HFFc6 (cell line): Measurements from ENCODE around the gene TAL1. TPM values are rescaled to one million over a fixed set of nuclear protein-coding genes. Genes with fewer than 3 reads are reported as not detected.

Experiments used
- DNase-seq: peaks from one replicate; pipeline ENCODE4 v3.0.0-alpha.2; 2018
- H3K27ac Mint-ChIP-seq: 2 replicates; pipeline ENCODE4 v1.8.0; 2020; ENCODE audit warnings: mild to moderate bottlenecking, mixed read lengths
- H3K27me3 Mint-ChIP-seq: 2 replicates; pipeline ENCODE4 v1.8.0; 2021; ENCODE audit warnings: mild to moderate bottlenecking, moderate library complexity, mixed read lengths; ENCODE audit not compliant: insufficient read depth
- H3K36me3 Mint-ChIP-seq: 2 replicates; pipeline ENCODE4 v1.8.0; 2021; ENCODE audit warnings: low read depth, mixed read lengths
- H3K4me1 Mint-ChIP-seq: 2 replicates; pipeline ENCODE4 v1.8.0; 2020; ENCODE audit warnings: low read depth, mixed read lengths
- H3K4me3 Mint-ChIP-seq: 2 replicates; pipeline ENCODE4 v1.8.0; 2020; ENCODE audit warnings: mild to moderate bottlenecking, moderate library complexity, mixed read lengths
- H3K9me3 Mint-ChIP-seq: 2 replicates; pipeline ENCODE4 v1.8.0; 2020; ENCODE audit warnings: mild to moderate bottlenecking, mixed read lengths
- total RNA-seq, 6 experiments: library from RNA; stranded (reverse); fragmentation: NEBNext Ultra II Directional; extraction: Animal tissue kit (Norgen Biotek cat#: 25700); gene quantifications; 2 replicates in 1 of 6; 3 replicates in 5 of 6; pipeline ENCODE4 v1.2.3, GENCODE V29; 2021
- TF ChIP-seq, protein P1 (sequence below): fragments of 200-600 bp; sonication (generic); IDR thresholded peaks from 2 replicates; pipeline ENCODE4 v1.5.0; 2021; ENCODE audit warnings: antibody characterized with exemption, mild to moderate bottlenecking

The TAL1 gene
- total RNA-seq, 6 experiments from 2014 or later, result not detected

DNA sequence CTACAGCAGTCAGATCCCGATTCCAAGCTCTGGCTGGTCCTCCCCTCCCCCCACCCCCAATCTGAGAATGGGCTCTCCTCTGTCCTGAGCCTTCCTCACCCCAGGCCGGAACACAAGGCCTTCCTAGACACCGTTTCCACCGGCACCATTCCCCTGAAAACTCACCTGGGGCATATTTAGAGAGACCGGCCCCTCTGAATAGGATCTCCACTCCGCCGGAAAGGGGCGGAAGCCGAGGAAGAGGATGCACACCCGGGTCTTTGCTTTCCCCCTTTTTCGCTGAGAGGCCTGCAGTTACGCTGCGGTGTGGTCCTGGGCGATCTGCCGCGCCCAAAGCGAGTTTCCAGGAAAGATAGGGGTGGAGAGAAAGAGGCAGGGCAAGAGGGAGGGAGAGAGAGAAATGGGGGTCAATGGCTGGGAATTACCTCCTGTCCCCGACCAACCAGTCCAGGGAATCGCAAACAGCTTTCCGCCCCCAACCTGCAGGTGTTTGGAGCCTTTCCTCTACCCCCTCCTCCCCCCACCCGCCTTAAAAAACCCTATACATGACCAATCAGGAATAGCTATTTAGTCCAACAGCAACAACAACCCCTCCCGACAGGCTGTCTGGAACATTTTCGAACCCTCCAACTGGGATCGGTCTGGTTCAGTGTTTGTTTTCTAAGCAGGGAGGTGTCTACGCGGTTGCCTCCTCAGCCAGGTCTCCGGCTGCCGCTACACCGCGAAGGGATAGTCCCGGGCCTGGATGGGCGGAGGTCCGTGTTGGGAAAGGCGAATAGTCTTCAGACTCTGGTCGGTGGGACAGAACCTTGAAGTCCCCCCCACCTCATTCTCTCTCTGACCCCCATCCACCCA lies 2.8 kb downstream of the TAL1 start:
- Mint-ChIP-seq H3K36me3 (peaks cover 5% of the 10 kb centered on the region; the same call in 1 of the 2 replicates), H3K27me3 (peaks cover 78% of the 10 kb centered on the region), H3K4me1 (peaks cover 6% of the 10 kb centered on the region), H3K9me3 (peaks cover 7% of the 10 kb centered on the region; the same call in 1 of the 2 replicates), H3K27ac (no peak overlapping the region), H3K4me3 (no peak overlapping the region)
- TF ChIP-seq, protein P1, sequence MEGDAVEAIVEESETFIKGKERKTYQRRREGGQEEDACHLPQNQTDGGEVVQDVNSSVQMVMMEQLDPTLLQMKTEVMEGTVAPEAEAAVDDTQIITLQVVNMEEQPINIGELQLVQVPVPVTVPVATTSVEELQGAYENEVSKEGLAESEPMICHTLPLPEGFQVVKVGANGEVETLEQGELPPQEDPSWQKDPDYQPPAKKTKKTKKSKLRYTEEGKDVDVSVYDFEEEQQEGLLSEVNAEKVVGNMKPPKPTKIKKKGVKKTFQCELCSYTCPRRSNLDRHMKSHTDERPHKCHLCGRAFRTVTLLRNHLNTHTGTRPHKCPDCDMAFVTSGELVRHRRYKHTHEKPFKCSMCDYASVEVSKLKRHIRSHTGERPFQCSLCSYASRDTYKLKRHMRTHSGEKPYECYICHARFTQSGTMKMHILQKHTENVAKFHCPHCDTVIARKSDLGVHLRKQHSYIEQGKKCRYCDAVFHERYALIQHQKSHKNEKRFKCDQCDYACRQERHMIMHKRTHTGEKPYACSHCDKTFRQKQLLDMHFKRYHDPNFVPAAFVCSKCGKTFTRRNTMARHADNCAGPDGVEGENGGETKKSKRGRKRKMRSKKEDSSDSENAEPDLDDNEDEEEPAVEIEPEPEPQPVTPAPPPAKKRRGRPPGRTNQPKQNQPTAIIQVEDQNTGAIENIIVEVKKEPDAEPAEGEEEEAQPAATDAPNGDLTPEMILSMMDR, result no peak
- no peak for DNase-seq

DNA sequence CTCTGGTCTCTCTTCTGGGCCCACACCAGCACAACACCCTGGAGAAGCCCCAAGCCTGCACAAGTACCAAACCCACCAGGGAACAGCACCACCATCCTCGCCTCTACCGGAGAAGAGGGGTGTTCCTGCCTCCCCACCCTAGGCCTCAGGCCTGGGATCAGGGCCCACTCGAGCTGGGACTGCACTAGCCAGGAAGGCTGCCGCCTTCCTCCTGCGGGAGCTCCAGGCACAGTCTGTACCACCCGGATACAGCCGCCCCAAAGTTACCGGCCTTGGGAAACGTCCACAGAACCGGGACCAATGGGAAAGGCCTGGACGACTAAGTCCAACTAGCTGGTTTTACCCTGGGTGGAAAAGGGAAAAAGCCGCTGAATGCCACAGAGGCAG lies 3.4 kb downstream of the TAL1 start:
- Mint-ChIP-seq H3K4me3 (no peak overlapping the region), H3K9me3 (peaks cover 7% of the 10 kb centered on the region; the same call in 1 of the 2 replicates), H3K27ac (no peak overlapping the region), H3K27me3 (peaks cover 71% of the 10 kb centered on the region), H3K4me1 (peaks cover 6% of the 10 kb centered on the region), H3K36me3 (peaks cover 5% of the 10 kb centered on the region; the same call in 1 of the 2 replicates)
- no peak for DNase-seq
- TF ChIP-seq, protein P1, result no peak

DNA sequence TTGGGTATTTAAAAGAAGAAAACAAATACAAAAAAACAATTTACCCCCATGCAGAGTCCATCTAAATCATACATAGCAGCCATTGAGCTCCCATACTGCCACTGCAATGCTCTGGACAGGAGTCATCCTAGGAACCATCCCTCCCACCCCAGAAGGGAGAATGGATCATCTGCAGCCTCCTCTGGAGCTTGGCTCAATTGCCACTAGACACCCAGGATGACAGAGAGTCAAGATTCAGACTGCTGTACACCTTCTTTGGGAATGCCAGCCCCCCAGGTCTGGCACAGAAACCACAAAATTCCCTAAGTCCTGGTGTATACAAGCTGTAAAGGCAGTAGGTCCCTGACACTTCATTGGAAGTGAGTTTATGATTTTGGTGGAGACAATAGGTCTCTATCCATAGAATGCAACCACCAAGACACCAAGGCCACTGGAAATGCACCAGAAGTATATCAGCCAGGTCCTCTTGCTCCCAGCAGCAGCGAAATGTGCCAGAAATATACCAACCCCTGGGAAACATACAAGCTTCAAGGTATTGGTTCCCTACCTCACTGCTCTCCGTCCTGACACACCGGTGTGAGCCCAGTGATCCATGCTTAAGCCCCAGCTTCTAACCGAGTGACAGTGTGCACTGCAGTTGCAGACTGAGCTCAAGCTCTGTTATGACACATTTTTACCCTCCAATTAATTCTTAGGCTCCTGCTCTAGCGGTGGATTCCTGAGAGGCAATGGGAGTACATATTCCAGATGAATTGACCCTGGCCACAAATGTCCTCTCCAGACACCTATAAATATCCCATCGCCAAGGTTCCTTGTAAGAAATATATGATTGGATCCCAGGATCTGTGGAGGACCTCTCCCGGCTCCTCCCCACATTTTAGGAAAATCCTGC lies 4.4 kb downstream of the TAL1 start:
- Mint-ChIP-seq H3K27me3 (peaks cover 61% of the 10 kb centered on the region), H3K36me3 (peaks cover 5% of the 10 kb centered on the region; the same call in 1 of the 2 replicates), H3K9me3 (peaks cover 7% of the 10 kb centered on the region; the same call in 1 of the 2 replicates), H3K4me3 (no peak overlapping the region), H3K4me1 (peaks cover 6% of the 10 kb centered on the region), H3K27ac (no peak overlapping the region)
- no peak for DNase-seq
- TF ChIP-seq, protein P1, result no peak

DNA sequence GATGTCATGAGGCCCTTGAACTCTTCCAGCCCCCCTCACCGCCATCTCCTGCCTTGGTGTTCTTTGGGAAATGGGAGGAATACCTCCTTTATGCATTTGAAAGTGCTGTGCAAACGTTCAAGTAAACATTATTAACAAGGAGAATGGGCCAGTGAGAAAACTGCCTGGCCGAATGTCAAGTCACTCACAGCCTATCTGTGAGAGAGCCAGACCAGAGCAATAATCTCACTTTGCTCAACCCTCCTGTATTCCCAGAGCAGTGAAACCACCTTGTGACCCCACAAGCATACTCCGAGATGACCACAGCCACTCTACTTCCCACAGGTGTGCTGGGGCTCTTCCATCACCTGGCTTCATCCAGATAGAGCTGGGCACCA lies 5.2 kb downstream of the TAL1 start:
- DNase-seq, result no peak
- TF ChIP-seq, protein P1, result no peak
- Mint-ChIP-seq H3K4me3 (no peak overlapping the region), H3K27me3 (peaks cover 57% of the 10 kb centered on the region), H3K27ac (no peak overlapping the region), H3K36me3 (peaks cover 5% of the 10 kb centered on the region; the same call in 1 of the 2 replicates), H3K9me3 (peaks cover 3% of the 10 kb centered on the region; the same call in 1 of the 2 replicates), H3K4me1 (peaks cover 5% of the 10 kb centered on the region)

DNA sequence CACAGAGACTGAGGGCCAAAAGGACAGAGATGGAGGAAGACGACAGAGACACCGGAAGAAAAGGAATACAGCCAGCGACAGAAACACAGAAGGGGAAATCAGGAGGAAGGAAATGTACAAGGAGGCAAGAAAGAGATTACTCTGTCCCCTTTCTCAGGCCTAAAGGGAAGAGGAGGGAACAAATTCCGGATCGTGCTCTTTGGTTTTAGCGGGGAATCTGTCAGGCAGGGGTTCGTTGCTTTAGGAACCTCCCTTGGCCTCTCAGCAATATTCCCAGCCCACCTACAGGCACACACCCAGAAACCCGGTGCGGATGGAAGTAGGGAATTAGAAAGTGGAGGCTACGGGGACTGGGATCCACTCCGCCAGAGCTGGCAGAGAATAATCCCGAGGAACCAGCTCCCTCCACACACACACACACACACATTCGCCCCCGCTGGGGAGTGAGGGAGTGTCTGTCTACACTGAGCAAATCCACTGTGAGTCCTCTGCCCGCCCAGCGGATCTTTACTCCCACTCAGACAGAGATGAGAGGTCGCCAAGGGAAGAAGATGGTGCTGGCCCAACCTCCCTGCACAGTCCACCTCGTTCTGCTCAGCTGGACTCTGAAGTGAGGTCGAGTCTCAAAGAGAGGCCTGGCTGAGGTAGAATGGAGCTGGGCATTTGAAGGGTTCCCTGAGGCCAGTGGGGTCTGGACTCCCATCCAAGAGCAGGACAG lies 5.7 kb downstream of the TAL1 start:
- Mint-ChIP-seq H3K4me1 (no peaks in the 10 kb centered on the region; the same call in 1 of the 2 replicates), H3K27ac (no peak overlapping the region), H3K9me3 (peaks cover under 1% of the 10 kb centered on the region; the same call in 1 of the 2 replicates), H3K36me3 (0 out of 2 replicates have a peak, but pooled peaks cover under 1% of the 10 kb centered on the region), H3K4me3 (no peak overlapping the region), H3K27me3 (peaks cover 52% of the 10 kb centered on the region)
- TF ChIP-seq, protein P1, result no peak
- no peak for DNase-seq
